GM12878 (cell line): ENCODE measurements around the gene CCDC54. TPM values are rescaled to one million over a fixed set of nuclear protein-coding genes. Genes with fewer than 3 reads are reported as not detected.

Source experiments
- ATAC-seq: fragments of 200-7000 bp; cut with Tn5 transposase; 3 replicates; pipeline ENCODE4 v1.9.1; 2020; ENCODE audit warnings: mild to moderate bottlenecking, moderate library complexity
- BruUV-seq: library from RNA; stranded (reverse); fragments of 400-500 nt; replicated peaks from 2 replicates; lab custom pipeline; 2021; lab: Mats Ljungman, UMichigan
- CTCF ChIA-PET: fragments of 300-600 bp; sonication (Branson Sonifier 250); formaldehyde crosslinking; extraction: SDS; loops from one replicate; lab custom pipeline; 2021; ENCODE audit warnings: inconsistent platforms; lab: Yijun Ruan, JAX
- POLR2A ChIA-PET: fragments of 350-600 bp; formaldehyde crosslinking; extraction: SDS; loops from one replicate; lab custom pipeline; 2021; ENCODE audit warnings: inconsistent platforms; lab: Charles Lee
- RAD21 ChIA-PET: fragments of 300-600 bp; sonication (Branson Sonifier 250); formaldehyde crosslinking; loops from one replicate; lab custom pipeline; 2023; ENCODE audit warnings: antibody characterized with exemption; ENCODE audit not compliant: unreplicated experiment; lab: Charles Lee
- SMC1A ChIA-PET: fragments of 300-600 bp; sonication (Branson Sonifier 250); formaldehyde crosslinking; loops from one replicate; lab custom pipeline; 2023; ENCODE audit not compliant: unreplicated experiment, uncharacterized antibody; lab: Charles Lee
- DNase-seq: peaks from one replicate; pipeline ENCODE4 v3.0.0-alpha.2; 2011; ENCODE audit warnings: low read depth, low spot score
- FAIRE-seq: peaks from 3 replicates; lab custom pipeline; 2011; peaks lifted over from hg19 to GRCh38; lab: Jason Lieb, UNC
- H2AFZ ChIP-seq: 2 replicates; pipeline ENCODE4 v1.6.0; 2011; ENCODE audit warnings: low read depth, low read length, control low read depth; ENCODE audit not compliant: control insufficient read depth
- H3K27ac ChIP-seq: 2 replicates; pipeline ENCODE4 v1.5.1; 2011; ENCODE audit warnings: control low read depth; ENCODE audit not compliant: control insufficient read depth, insufficient read depth
- H3K27me3 ChIP-seq, 2 experiments: replicated peaks in 1 of 2; 2 replicates each; pipeline versions ENCODE4 v1.6.0 to v1.6.1; 2011; ENCODE audit warnings: low read length in 1 of 2; ENCODE audit not compliant: control insufficient read depth in 2 of 2, insufficient read depth in 2 of 2
- H3K36me3 ChIP-seq, 2 experiments: 2 replicates each; pipeline ENCODE4 v1.5.1; 2011; ENCODE audit warnings: low read length in 1 of 2; ENCODE audit not compliant: control insufficient read depth in 2 of 2, insufficient read depth in 2 of 2
- H3K4me1 ChIP-seq: 2 replicates; pipeline ENCODE4 v1.6.1; 2011; ENCODE audit warnings: mild to moderate bottlenecking, low read length, moderate library complexity, mixed read lengths; ENCODE audit not compliant: control insufficient read depth, insufficient read depth
- H3K4me2 ChIP-seq: 2 replicates; pipeline ENCODE4 v1.6.0; 2011; ENCODE audit warnings: control low read depth; ENCODE audit not compliant: control insufficient read depth, insufficient read depth
- H3K4me3 ChIP-seq: fragments of 200-600 bp; sonication (generic); 2 replicates; pipeline ENCODE4 v1.5.1; 2016
- H3K79me2 ChIP-seq: 2 replicates; pipeline ENCODE4 v1.6.0; 2011; ENCODE audit warnings: low read length; ENCODE audit not compliant: control insufficient read depth, insufficient read depth
- H3K9ac ChIP-seq: 2 replicates; pipeline ENCODE4 v1.8.0; 2011; ENCODE audit warnings: low read length, control low read depth, mixed read lengths; ENCODE audit not compliant: control insufficient read depth, insufficient read depth
- H3K9me3 ChIP-seq: replicated peaks from 3 replicates; pipeline ENCODE4 v1.5.1; 2011; ENCODE audit warnings: mild to moderate bottlenecking, low read length; ENCODE audit not compliant: control insufficient read depth, insufficient read depth
- H4K20me1 ChIP-seq: 2 replicates; pipeline ENCODE4 v1.6.0; 2011; ENCODE audit not compliant: control insufficient read depth, insufficient read depth
- ATF3 ChIP-seq: IDR thresholded peaks from 2 replicates; pipeline ENCODE4 v1.6.1; 2011; ENCODE audit warnings: low read depth, mild to moderate bottlenecking, low read length, moderate library complexity, borderline replicate concordance; ENCODE audit errors: extremely low read depth
- BACH1 ChIP-seq: fragments of 450-650 bp; IDR thresholded peaks from 2 replicates; pipeline ENCODE4 v1.6.1; 2017; ENCODE audit warnings: mild to moderate bottlenecking, borderline replicate concordance
- CBX3 ChIP-seq: fragments of 200-600 bp; sonication (generic); IDR thresholded peaks from 2 replicates; pipeline ENCODE4 v1.6.1; 2016; ENCODE audit warnings: low read depth, borderline replicate concordance
- CHD1 ChIP-seq: IDR thresholded peaks from 2 replicates; pipeline ENCODE4 v1.6.1; 2012; ENCODE audit warnings: low read depth, low read length, improper control_type of control experiment
- CHD2 ChIP-seq: IDR thresholded peaks from 2 replicates; pipeline ENCODE4 v1.6.1; 2011; ENCODE audit warnings: low read depth, low read length, improper control_type of control experiment, borderline replicate concordance
- FOS ChIP-seq: IDR thresholded peaks from 3 replicates; pipeline ENCODE4 v1.6.1; 2011; ENCODE audit warnings: borderline replicate concordance; ENCODE audit not compliant: insufficient read length; ENCODE audit errors: extremely low read depth
- FOXM1 ChIP-seq: IDR thresholded peaks from 2 replicates; pipeline ENCODE4 v1.6.1; 2012; ENCODE audit warnings: low read depth, mild to moderate bottlenecking, inconsistent platforms, low read length, moderate library complexity
- HDGF ChIP-seq: fragments of 450-650 bp; IDR thresholded peaks from 2 replicates; pipeline ENCODE4 v1.6.1; 2016; ENCODE audit warnings: antibody characterized with exemption
- MEF2A ChIP-seq: IDR thresholded peaks from 2 replicates; pipeline ENCODE4 v1.6.1; 2011; ENCODE audit warnings: low read depth, mild to moderate bottlenecking, low read length, moderate library complexity; ENCODE audit not compliant: insufficient read depth
- NFIC ChIP-seq: IDR thresholded peaks from 2 replicates; pipeline ENCODE4 v1.6.1; 2012; ENCODE audit warnings: low read depth, mild to moderate bottlenecking, inconsistent platforms, low read length, moderate library complexity
- POLR2A ChIP-seq: IDR thresholded peaks from 2 replicates; pipeline ENCODE4 v1.6.1; 2011; ENCODE audit warnings: low read depth, mild to moderate bottlenecking, low read length
- RB1 ChIP-seq: fragments of 450-650 bp; formaldehyde crosslinking; IDR thresholded peaks from 2 replicates; pipeline ENCODE4 v1.6.1; 2017; ENCODE audit warnings: mild to moderate bottlenecking, borderline replicate concordance
- SIN3A ChIP-seq: IDR thresholded peaks from 2 replicates; pipeline ENCODE4 v1.6.1; 2012; ENCODE audit warnings: low read depth, low read length, improper control_type of control experiment
- SPI1 ChIP-seq: IDR thresholded peaks from 2 replicates; pipeline ENCODE4 v1.6.1; 2011; ENCODE audit warnings: low read depth, mild to moderate bottlenecking, low read length, moderate library complexity, borderline replicate concordance; ENCODE audit not compliant: insufficient read depth
- TCF12 ChIP-seq: IDR thresholded peaks from 2 replicates; pipeline ENCODE4 v1.6.1; 2011; ENCODE audit warnings: low read depth, mild to moderate bottlenecking, low read length
- ZNF217 ChIP-seq: fragments of 450-650 bp; IDR thresholded peaks from 2 replicates; pipeline ENCODE4 v1.6.1; 2017; ENCODE audit warnings: antibody characterized with exemption, mild to moderate bottlenecking
- WGBS: methylation state at CpG from one replicate; pipeline ENCODE4 v1.1.6; 2016; ENCODE audit warnings: low lambda C conversion rate; ENCODE audit not compliant: insufficient replicate concordance, insufficient coverage; ENCODE audit errors: missing lambda C conversion rate; 5-methylcytosine and 5-hydroxymethylcytosine counted together
- in situ Hi-C: fragments of 300-500 bp; cut with MboI; formaldehyde crosslinking; loops from 9 replicates; pipeline ENCODE4 v1.14.3; 2018; ENCODE audit warnings: mixed read lengths
- intact Hi-C: fragments of 100-400 bp; cut with micrococcal nuclease; formaldehyde crosslinking; loops from one replicate; pipeline ENCODE4 v1.14.2; 2022; ENCODE audit not compliant: unreplicated experiment
- polyA plus RNA-seq, 11 experiments: library from polyadenylated mRNA; depleted of rRNA in 4 of 11; unstranded in 6 of 11; stranded (reverse) in 5 of 11; fragments of >200 nt; fragmentation: Nextera tagmentation in 4 of 11; fragmentation: Illumina TruSeq in 1 of 11; extraction: Ambion mirVana in 4 of 11; extraction: Trizol in 1 of 11; gene quantifications; 1 replicate in 1 of 11; 2 replicates in 10 of 11; pipeline versions ENCODE4 v1.2.1 to v1.2.3, GENCODE V29; 2011 to 2016; ENCODE audit warnings: inconsistent platforms in 2 of 11, missing spikeins in 2 of 11, low read depth in 1 of 11
- total RNA-seq, 4 experiments: library from RNA; depleted of rRNA in 3 of 4; stranded (reverse); fragments of >200 nt in 3 of 4; fragmentation: Illumina TruSeq in 1 of 4; extraction: Trizol in 1 of 4; gene quantifications; 2 replicates each; pipeline versions ENCODE4 v1.2.1 to v1.2.3, GENCODE V29; 2013 to 2021
- TF ChIP-seq, protein P1 (sequence below): fragments of 450-650 bp; IDR thresholded peaks from 2 replicates; pipeline ENCODE4 v1.6.1; 2017; ENCODE audit warnings: mild to moderate bottlenecking

Gene CCDC54
- total and polyA plus RNA-seq, 10 of the 15 experiments (the other 5 are each of a cell fraction or from before 2014, with no cell fraction given), result not detected

- H2AFZ ChIP-seq, result no peak overlapping the region
- no peaks in the 10 kb centered on the region for H4K20me1 ChIP-seq
- intact Hi-C loops, result no loop called here
- H3K36me3 ChIP-seq, result no peaks in the 10 kb centered on the region
- BruUV-seq, result no TSS peak
- FAIRE-seq, result no peak
- no peaks in the 10 kb centered on the region for H3K79me2 ChIP-seq
- H3K4me2 ChIP-seq, result no peak overlapping the region
- ChIA-PET POLR2A (no interaction called here), CTCF (interaction anchor here (0.7 kb wide), 1 partner anchor 22 kb away, joined by 3 read pairs; no protein-coding TSS in a partner anchor), SMC1A (no interaction called here), RAD21 (no interaction called here)
- H3K9me3 ChIP-seq, result no peaks in the 10 kb centered on the region
- TF ChIP-seq TCF12, result no peak
- TF ChIP-seq HDGF, result no peak
- TF ChIP-seq ZNF217, result no peak
- TF ChIP-seq ATF3, result no peak
- no peak for TF ChIP-seq FOS
- no peak for TF ChIP-seq CHD2
- no peak for TF ChIP-seq NFIC
- TF ChIP-seq BACH1, result no peak
- TF ChIP-seq CBX3, result no peak
- no peak for TF ChIP-seq RB1
- TF ChIP-seq CHD1, result no peak
- no peak for TF ChIP-seq MEF2A
- TF ChIP-seq SPI1, result no peak
- no peak for TF ChIP-seq POLR2A
- TF ChIP-seq SIN3A, result no peak
- no peak for TF ChIP-seq FOXM1
- TF ChIP-seq, protein P1, sequence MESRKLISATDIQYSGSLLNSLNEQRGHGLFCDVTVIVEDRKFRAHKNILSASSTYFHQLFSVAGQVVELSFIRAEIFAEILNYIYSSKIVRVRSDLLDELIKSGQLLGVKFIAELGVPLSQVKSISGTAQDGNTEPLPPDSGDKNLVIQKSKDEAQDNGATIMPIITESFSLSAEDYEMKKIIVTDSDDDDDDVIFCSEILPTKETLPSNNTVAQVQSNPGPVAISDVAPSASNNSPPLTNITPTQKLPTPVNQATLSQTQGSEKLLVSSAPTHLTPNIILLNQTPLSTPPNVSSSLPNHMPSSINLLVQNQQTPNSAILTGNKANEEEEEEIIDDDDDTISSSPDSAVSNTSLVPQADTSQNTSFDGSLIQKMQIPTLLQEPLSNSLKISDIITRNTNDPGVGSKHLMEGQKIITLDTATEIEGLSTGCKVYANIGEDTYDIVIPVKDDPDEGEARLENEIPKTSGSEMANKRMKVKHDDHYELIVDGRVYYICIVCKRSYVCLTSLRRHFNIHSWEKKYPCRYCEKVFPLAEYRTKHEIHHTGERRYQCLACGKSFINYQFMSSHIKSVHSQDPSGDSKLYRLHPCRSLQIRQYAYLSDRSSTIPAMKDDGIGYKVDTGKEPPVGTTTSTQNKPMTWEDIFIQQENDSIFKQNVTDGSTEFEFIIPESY, result no peak
- no peak overlapping the region for H3K9ac ChIP-seq
- no peaks in the 10 kb centered on the region for H3K27me3 ChIP-seq
- no peak overlapping the region for H3K27ac ChIP-seq
- no peak for ATAC-seq
- DNase-seq, result no peak
- no peak overlapping the region for H3K4me3 ChIP-seq
- 50% methylated on average over 2 of the region's 2 CpGs for WGBS
- in situ Hi-C loops, result no loop called here
- H3K4me1 ChIP-seq, result no peaks in the 10 kb centered on the region
Measured at GRCh38 chr3:107369791-107370190, 7.4 kb upstream of the CCDC54 start.
